WTC11 (cell line): ENCODE data around the gene OSBPL5. TPM values are rescaled to one million over a fixed set of nuclear protein-coding genes. Genes with fewer than 3 reads are reported as not detected.

Experiments used
- ATAC-seq: fragments of 200-7000 bp; cut with Tn5 transposase; 2 replicates; pipeline ENCODE4 v1.10.0; 2021; ENCODE audit warnings: mild to moderate bottlenecking, moderate library complexity
- CTCF ChIA-PET: fragments of 300-600 bp; sonication (Branson Sonifier 250); formaldehyde crosslinking; loops from one replicate; lab custom pipeline; 2021; ENCODE audit warnings: antibody characterized with exemption; lab: Charles Lee
- POLR2A ChIA-PET: fragments of 350-600 bp; sonication (Branson Sonifier 250); formaldehyde crosslinking; loops from one replicate; lab custom pipeline; 2021; ENCODE audit warnings: antibody characterized with exemption; lab: Charles Lee
- DNase-seq: peaks from one replicate; pipeline ENCODE4 v3.0.0; 2021; ENCODE audit warnings: low spot score
- H3K27ac Mint-ChIP-seq: 2 replicates; pipeline ENCODE4 v1.8.0; 2021; ENCODE audit warnings: mixed read lengths
- H3K27me3 Mint-ChIP-seq: 2 replicates; pipeline ENCODE4 v1.8.0; 2021; ENCODE audit warnings: low read depth, mild to moderate bottlenecking, moderate library complexity, mixed read lengths
- H3K36me3 Mint-ChIP-seq: 2 replicates; pipeline ENCODE4 v1.8.0; 2021; ENCODE audit warnings: mixed read lengths
- H3K4me1 Mint-ChIP-seq: 2 replicates; pipeline ENCODE4 v1.8.0; 2022; ENCODE audit warnings: mixed read lengths
- H3K4me3 Mint-ChIP-seq: 2 replicates; pipeline ENCODE4 v1.8.0; 2021; ENCODE audit warnings: mild to moderate bottlenecking, moderate library complexity, mixed read lengths
- H3K9me3 Mint-ChIP-seq: 2 replicates; pipeline ENCODE4 v1.8.0; 2021; ENCODE audit warnings: mixed read lengths
- ELF4 ChIP-seq: sonication (generic); formaldehyde crosslinking; IDR thresholded peaks from 2 replicates; pipeline ENCODE4 v1.8.1; 2022; ENCODE audit warnings: low read depth, mild to moderate bottlenecking, moderate library complexity, missing genetic modification reagents
- ESRRA ChIP-seq: sonication (generic); formaldehyde crosslinking; IDR thresholded peaks from 2 replicates; pipeline ENCODE4 v1.8.1; 2022; ENCODE audit warnings: mild to moderate bottlenecking, missing genetic modification reagents, borderline replicate concordance
- NFYB ChIP-seq: sonication (generic); formaldehyde crosslinking; conservative IDR thresholded peaks from 2 replicates; pipeline ENCODE4 v1.8.0; 2022; ENCODE audit warnings: low read depth, missing genetic modification reagents
- OVOL2 ChIP-seq: fragments of 250-450 bp; sonication (Bioruptor Pico); IDR thresholded peaks from 2 replicates; pipeline ENCODE4 v1.9.0; 2021; ENCODE audit warnings: mild to moderate bottlenecking, borderline replicate concordance
- SOX15 ChIP-seq: fragments of 250-450 bp; sonication (Bioruptor Pico); IDR thresholded peaks from 2 replicates; pipeline ENCODE4 v1.9.0; 2021; ENCODE audit warnings: mild to moderate bottlenecking
- TEAD1 ChIP-seq: sonication (generic); formaldehyde crosslinking; IDR thresholded peaks from 2 replicates; pipeline ENCODE4 v1.8.0; 2022; ENCODE audit warnings: mild to moderate bottlenecking, missing genetic modification reagents
- ZNF317 ChIP-seq: sonication (generic); formaldehyde crosslinking; IDR thresholded peaks from 2 replicates; pipeline ENCODE4 v1.8.1; 2023; ENCODE audit warnings: low read depth, mild to moderate bottlenecking, moderate library complexity, missing genetic modification reagents, borderline replicate concordance
- ZNF423 ChIP-seq: fragments of 250-450 bp; sonication (Bioruptor Pico); IDR thresholded peaks from 2 replicates; pipeline ENCODE4 v2.1.2; 2022; ENCODE audit warnings: mild to moderate bottlenecking, moderate library complexity
- total RNA-seq: library from RNA; stranded (reverse); gene quantifications from 3 replicates; pipeline ENCODE4 v1.2.3, GENCODE V29; 2021
- TF ChIP-seq, protein P1 (sequence below): sonication (generic); formaldehyde crosslinking; IDR thresholded peaks from 2 replicates; pipeline ENCODE4 v1.8.0; 2022; ENCODE audit warnings: mild to moderate bottlenecking, missing genetic modification reagents
- TF ChIP-seq, protein P2 (sequence below): sonication (generic); formaldehyde crosslinking; conservative IDR thresholded peaks from 2 replicates; pipeline ENCODE4 v1.8.1; 2023; ENCODE audit warnings: mild to moderate bottlenecking, low read depth, missing genetic modification reagents, moderate library complexity
- TF ChIP-seq, protein P3 (sequence below): sonication (generic); formaldehyde crosslinking; IDR thresholded peaks from 2 replicates; pipeline ENCODE4 v1.8.1; 2022; ENCODE audit warnings: mild to moderate bottlenecking, missing genetic modification reagents, moderate library complexity, borderline replicate concordance
- TF ChIP-seq, protein P4 (sequence below): fragments of 250-450 bp; sonication (Bioruptor Pico); IDR thresholded peaks from 2 replicates; pipeline ENCODE4 v1.9.0; 2021; ENCODE audit warnings: mild to moderate bottlenecking
- TF ChIP-seq, protein P5 (sequence below): sonication (generic); formaldehyde crosslinking; IDR thresholded peaks from 2 replicates; pipeline ENCODE4 v1.8.1; 2022; ENCODE audit warnings: low read depth, mild to moderate bottlenecking, moderate library complexity, missing genetic modification reagents, borderline replicate concordance

OSBPL5 gene
- total RNA-seq, 1 experiment from 2014 or later, result 17.7 TPM

DNA sequence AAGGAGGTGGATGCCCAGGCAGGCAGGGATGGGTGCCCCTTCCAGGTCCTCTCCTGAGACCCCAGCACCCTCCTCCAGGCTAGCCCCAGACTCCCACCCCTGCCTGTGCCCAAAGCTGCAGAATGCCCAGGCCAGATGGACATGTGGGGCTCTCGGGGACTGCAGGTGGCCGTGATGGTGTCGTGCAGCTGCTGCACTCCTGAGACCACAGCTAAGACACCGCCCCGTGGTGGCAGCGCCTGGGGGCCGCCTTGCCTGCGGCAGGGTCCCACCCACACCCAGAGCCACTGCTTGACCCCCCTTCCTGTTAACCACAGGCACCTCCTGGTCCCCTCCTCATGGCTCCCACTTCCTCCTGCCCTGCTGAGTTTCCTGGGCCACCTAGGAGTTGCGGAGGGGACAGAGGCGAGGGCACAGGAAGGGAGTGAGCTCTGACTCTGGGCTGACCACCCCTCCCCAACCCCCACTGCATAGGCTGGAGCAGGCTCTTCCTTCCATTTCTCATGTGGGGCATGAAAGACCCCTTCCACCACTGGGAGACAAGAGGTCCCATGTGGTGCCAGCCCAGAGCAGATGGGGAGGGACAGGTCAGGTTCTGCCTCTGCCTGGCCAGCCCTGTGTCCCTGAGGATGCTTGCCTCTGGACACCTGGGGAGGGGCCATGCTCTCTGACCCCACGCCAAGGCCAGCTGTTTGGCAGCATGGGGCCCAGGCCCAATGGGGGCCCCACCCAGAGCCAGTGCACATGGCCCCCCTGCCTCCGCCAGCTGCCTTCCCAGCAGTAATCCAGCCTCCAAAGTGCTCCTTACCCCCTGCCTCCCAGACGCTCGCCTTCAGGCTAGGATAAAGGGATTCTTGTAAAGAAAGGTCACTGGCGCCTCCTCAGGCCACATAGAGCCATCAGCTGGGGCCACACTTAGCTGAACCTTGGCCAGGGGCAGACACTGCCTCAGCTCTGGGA is 29.3 kb downstream of the OSBPL5 start:
- Mint-ChIP-seq H3K36me3 (no peaks in the 10 kb centered on the region), H3K9me3 (peaks cover 4% of the 10 kb centered on the region), H3K27me3 (no peaks in the 10 kb centered on the region), H3K4me1 (0 out of 2 replicates have a peak, but pooled peaks cover 3% of the 10 kb centered on the region), H3K4me3 (no peak overlapping the region), H3K27ac (no peak overlapping the region)
- DNase-seq (peak; percentile 46), ATAC-seq (peak; percentile 66)
- CTCF ChIA-PET, result interaction anchor here (0.6 to 2.4 kb wide), 30 partner anchors 9 to 243 kb away, joined by 3 to 21 read pairs (median 4); partner anchors contain the start of gene OSBPL5
- POLR2A ChIA-PET, result no interaction called here
- TF ChIP-seq, protein P1, sequence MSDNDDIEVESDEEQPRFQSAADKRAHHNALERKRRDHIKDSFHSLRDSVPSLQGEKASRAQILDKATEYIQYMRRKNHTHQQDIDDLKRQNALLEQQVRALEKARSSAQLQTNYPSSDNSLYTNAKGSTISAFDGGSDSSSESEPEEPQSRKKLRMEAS (CRISPR knock-in tag), result no peak
- 0 out of 2 replicates have a peak, but pooled peaks have one; percentile 47 for TF ChIP-seq ESRRA (CRISPR knock-in tag)
- TF ChIP-seq, protein P2, sequence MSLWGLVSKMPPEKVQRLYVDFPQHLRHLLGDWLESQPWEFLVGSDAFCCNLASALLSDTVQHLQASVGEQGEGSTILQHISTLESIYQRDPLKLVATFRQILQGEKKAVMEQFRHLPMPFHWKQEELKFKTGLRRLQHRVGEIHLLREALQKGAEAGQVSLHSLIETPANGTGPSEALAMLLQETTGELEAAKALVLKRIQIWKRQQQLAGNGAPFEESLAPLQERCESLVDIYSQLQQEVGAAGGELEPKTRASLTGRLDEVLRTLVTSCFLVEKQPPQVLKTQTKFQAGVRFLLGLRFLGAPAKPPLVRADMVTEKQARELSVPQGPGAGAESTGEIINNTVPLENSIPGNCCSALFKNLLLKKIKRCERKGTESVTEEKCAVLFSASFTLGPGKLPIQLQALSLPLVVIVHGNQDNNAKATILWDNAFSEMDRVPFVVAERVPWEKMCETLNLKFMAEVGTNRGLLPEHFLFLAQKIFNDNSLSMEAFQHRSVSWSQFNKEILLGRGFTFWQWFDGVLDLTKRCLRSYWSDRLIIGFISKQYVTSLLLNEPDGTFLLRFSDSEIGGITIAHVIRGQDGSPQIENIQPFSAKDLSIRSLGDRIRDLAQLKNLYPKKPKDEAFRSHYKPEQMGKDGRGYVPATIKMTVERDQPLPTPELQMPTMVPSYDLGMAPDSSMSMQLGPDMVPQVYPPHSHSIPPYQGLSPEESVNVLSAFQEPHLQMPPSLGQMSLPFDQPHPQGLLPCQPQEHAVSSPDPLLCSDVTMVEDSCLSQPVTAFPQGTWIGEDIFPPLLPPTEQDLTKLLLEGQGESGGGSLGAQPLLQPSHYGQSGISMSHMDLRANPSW (CRISPR knock-in tag), result no peak

DNA sequence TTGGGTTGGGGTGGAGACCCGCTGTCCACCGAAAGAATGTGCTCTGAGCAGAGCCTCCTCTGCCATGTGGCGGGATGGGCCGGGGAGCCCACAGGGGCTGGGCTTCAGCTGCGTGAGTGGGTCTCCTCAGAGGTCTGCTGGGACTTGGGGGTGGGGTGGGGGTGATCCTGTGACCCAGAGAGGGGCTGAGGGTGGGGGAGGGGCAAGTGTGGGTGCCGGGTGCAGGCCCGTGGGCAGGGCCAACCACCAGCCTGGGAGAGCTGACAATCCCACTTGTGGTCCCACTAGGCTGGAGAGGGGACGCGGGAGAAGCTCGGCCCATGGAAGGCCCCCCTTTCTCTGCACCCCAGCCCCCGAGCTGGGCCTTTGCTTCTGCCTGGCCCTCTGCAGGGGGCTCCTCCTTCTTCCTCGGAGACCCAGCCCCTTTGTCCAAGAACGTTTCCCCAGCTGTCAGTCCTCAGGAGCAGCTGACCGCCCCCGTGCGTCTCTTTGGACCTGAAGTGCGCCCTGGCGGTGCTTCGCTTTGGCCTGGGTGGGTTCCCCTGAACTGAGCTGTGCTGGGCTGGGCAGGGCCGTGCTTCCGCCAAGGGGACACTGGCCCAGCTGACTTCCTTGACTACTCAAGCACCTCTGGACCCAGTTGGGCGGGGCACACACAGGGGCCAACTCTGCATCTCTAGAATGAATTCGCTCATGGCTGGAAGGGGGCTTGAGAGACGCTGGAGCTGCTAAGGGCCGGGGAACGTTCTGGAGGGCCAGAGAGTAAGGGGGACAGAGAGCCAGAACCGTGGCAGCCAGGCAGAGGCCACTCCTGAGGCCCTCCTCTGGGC is 30.2 kb downstream of the OSBPL5 start:
- 0 out of 2 replicates have a peak, but pooled peaks cover 3% of the 10 kb centered on the region for H3K4me1 Mint-ChIP-seq
- H3K36me3 Mint-ChIP-seq, result no peaks in the 10 kb centered on the region
- H3K9me3 Mint-ChIP-seq, result peaks cover 4% of the 10 kb centered on the region
- POLR2A ChIA-PET, result no interaction called here
- no peak for ATAC-seq
- TF ChIP-seq ELF4 (CRISPR knock-in tag), result no peak
- TF ChIP-seq TEAD1 (CRISPR knock-in tag), result no peak
- TF ChIP-seq, protein P3, sequence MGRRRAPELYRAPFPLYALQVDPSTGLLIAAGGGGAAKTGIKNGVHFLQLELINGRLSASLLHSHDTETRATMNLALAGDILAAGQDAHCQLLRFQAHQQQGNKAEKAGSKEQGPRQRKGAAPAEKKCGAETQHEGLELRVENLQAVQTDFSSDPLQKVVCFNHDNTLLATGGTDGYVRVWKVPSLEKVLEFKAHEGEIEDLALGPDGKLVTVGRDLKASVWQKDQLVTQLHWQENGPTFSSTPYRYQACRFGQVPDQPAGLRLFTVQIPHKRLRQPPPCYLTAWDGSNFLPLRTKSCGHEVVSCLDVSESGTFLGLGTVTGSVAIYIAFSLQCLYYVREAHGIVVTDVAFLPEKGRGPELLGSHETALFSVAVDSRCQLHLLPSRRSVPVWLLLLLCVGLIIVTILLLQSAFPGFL, result no peak
- TF ChIP-seq, protein P4, sequence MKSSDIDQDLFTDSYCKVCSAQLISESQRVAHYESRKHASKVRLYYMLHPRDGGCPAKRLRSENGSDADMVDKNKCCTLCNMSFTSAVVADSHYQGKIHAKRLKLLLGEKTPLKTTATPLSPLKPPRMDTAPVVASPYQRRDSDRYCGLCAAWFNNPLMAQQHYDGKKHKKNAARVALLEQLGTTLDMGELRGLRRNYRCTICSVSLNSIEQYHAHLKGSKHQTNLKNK (CRISPR knock-in tag), result no peak
- no peak for TF ChIP-seq ZNF423 (CRISPR knock-in tag)
- TF ChIP-seq ZNF317 (CRISPR knock-in tag), result no peak
- TF ChIP-seq, protein P5, sequence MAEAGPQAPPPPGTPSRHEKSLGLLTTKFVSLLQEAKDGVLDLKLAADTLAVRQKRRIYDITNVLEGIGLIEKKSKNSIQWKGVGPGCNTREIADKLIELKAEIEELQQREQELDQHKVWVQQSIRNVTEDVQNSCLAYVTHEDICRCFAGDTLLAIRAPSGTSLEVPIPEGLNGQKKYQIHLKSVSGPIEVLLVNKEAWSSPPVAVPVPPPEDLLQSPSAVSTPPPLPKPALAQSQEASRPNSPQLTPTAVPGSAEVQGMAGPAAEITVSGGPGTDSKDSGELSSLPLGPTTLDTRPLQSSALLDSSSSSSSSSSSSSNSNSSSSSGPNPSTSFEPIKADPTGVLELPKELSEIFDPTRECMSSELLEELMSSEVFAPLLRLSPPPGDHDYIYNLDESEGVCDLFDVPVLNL (CRISPR knock-in tag), result no peak
- no peak for TF ChIP-seq SOX15 (CRISPR knock-in tag)
- no peak for TF ChIP-seq NFYB (CRISPR knock-in tag)
- TF ChIP-seq OVOL2 (CRISPR knock-in tag), result no peak
- TF ChIP-seq, all 79 proteins: peak for 0
- Mint-ChIP-seq H3K27ac (no peak overlapping the region), H3K4me3 (no peak overlapping the region), H3K27me3 (no peaks in the 10 kb centered on the region)
- peak; percentile 13 for DNase-seq
- CTCF ChIA-PET, result interaction anchor here (0.9 to 2.4 kb wide), 10 partner anchors 16 to 242 kb away, joined by 3 to 21 read pairs (median 4); no protein-coding TSS in a partner anchor
